HepG2 (cell line): ENCODE results near the gene GRIN3B. TPM values are rescaled to one million over a fixed set of nuclear protein-coding genes. Genes with fewer than 3 reads are reported as not detected.

Source experiments
- ATAC-seq: fragments of 200-7000 bp; cut with Tn5 transposase; 3 replicates; pipeline ENCODE4 v1.9.1; 2020; ENCODE audit warnings: mild to moderate bottlenecking, moderate library complexity
- BruUV-seq: library from RNA; stranded (reverse); fragments of 400-500 nt; replicated peaks from 2 replicates; lab custom pipeline; 2021; lab: Mats Ljungman, UMichigan
- CTCF ChIA-PET: fragments of 300-600 bp; formaldehyde crosslinking; extraction: SDS; loops from one replicate; lab custom pipeline; 2021; ENCODE audit warnings: low total read pairs, inconsistent platforms, low intra/inter-chr PET ratio; lab: Yijun Ruan, JAX
- POLR2A ChIA-PET: fragments of 350-600 bp; sonication (Branson Sonifier 250); formaldehyde crosslinking; loops from one replicate; lab custom pipeline; 2020; ENCODE audit warnings: antibody characterized with exemption, inconsistent platforms; lab: Yijun Ruan, JAX
- DNase-seq: peaks from one replicate; pipeline ENCODE4 v3.0.0-alpha.2; 2015; ENCODE audit warnings: low spot score
- FAIRE-seq: peaks from 3 replicates; lab custom pipeline; 2011; peaks lifted over from hg19 to GRCh38; lab: Jason Lieb, UNC
- H2AFZ ChIP-seq: one replicate; pipeline ENCODE4 v1.6.1; 2011; ENCODE audit warnings: low read length, inconsistent platforms
- H3K27ac ChIP-seq: fragments of 300-600 bp; 3 replicates; pipeline ENCODE4 v1.8.0; 2011; ENCODE audit warnings: mixed run types, mild to moderate bottlenecking, mixed read lengths, low read length, inconsistent platforms; ENCODE audit not compliant: insufficient read depth; ENCODE audit errors: extremely low read length
- H3K27me3 ChIP-seq, 2 experiments: fragments of 200-600 bp in 1 of 2; 2 replicates in 1 of 2; 3 replicates in 1 of 2; pipeline versions ENCODE4 v1.6.0 to v1.8.0; 2011; ENCODE audit warnings: low read length in 2 of 2, mild to moderate bottlenecking in 2 of 2, moderate library complexity in 2 of 2, inconsistent platforms in 1 of 2; ENCODE audit not compliant: insufficient read depth in 2 of 2, control insufficient read depth in 1 of 2
- H3K36me3 ChIP-seq, 2 experiments: fragments of 200-600 bp in 1 of 2; replicated peaks in 1 of 2; 2 replicates in 1 of 2; 3 replicates in 1 of 2; pipeline versions ENCODE4 v1.5.1 to v1.8.0; 2011; ENCODE audit warnings: low read length in 2 of 2, inconsistent platforms in 1 of 2; ENCODE audit not compliant: insufficient read depth in 2 of 2, control insufficient read depth in 1 of 2
- H3K4me1 ChIP-seq: 2 replicates; pipeline ENCODE4 v1.5.1; 2012; ENCODE audit warnings: low read length, inconsistent platforms; ENCODE audit not compliant: insufficient read depth
- H3K4me2 ChIP-seq: 2 replicates; pipeline ENCODE4 v1.6.0; 2011; ENCODE audit warnings: low read depth, low read length, inconsistent platforms
- H3K4me3 ChIP-seq, 3 experiments: fragments of 200-600 bp in 1 of 3; sonication (generic), shearing (Covaris generic) in 1 of 3; replicated peaks in 1 of 3; 2 replicates each; pipeline ENCODE4 v1.5.1; 2011 to 2016; ENCODE audit warnings: low read length in 3 of 3, inconsistent platforms in 2 of 3, low read depth in 2 of 3, mild to moderate bottlenecking in 2 of 3, control low read depth in 1 of 3, mixed read lengths in 1 of 3; ENCODE audit not compliant: insufficient read depth in 1 of 3
- H3K79me2 ChIP-seq: one replicate; pipeline ENCODE4 v1.6.1; 2011; ENCODE audit warnings: low read length, inconsistent platforms; ENCODE audit not compliant: insufficient read depth
- H3K9ac ChIP-seq: 2 replicates; pipeline ENCODE4 v1.6.0; 2011; ENCODE audit warnings: mild to moderate bottlenecking, low read depth, low read length, inconsistent platforms; ENCODE audit not compliant: insufficient read depth
- H3K9me3 ChIP-seq: 2 replicates; pipeline ENCODE4 v1.5.1; 2012; ENCODE audit warnings: mild to moderate bottlenecking, low read length
- H4K20me1 ChIP-seq: 2 replicates; pipeline ENCODE4 v1.6.0; 2011; ENCODE audit warnings: inconsistent platforms, mild to moderate bottlenecking, low read length, moderate library complexity; ENCODE audit not compliant: insufficient read depth
- ASH2L ChIP-seq: fragments of 300-600, 200-600 bp; sonication (generic); IDR thresholded peaks from 2 replicates; pipeline ENCODE4 v1.7.0; 2017; ENCODE audit warnings: low read depth, mild to moderate bottlenecking, moderate library complexity, mixed read lengths, low read length; ENCODE audit not compliant: insufficient read length
- GATAD2A ChIP-seq: IDR thresholded peaks from 2 replicates; pipeline ENCODE4 v1.6.1; 2016
- MEIS1 ChIP-seq: sonication (generic); formaldehyde crosslinking; IDR thresholded peaks from 2 replicates; pipeline ENCODE4 v1.9.0; 2021; ENCODE audit warnings: mild to moderate bottlenecking, missing genetic modification reagents, moderate library complexity, borderline replicate concordance
- MLLT10 ChIP-seq: sonication (generic); formaldehyde crosslinking; IDR thresholded peaks from 2 replicates; pipeline ENCODE4 v1.4.0; 2020; ENCODE audit warnings: missing genetic modification reagents
- NFE2L1 ChIP-seq: sonication (generic); formaldehyde crosslinking; IDR thresholded peaks from 2 replicates; pipeline ENCODE4 v1.4.0; 2020; ENCODE audit warnings: missing genetic modification reagents, mild to moderate bottlenecking, borderline replicate concordance
- NR2C2 ChIP-seq: sonication (generic); formaldehyde crosslinking; IDR thresholded peaks from 2 replicates; pipeline ENCODE4 v1.4.0; 2020; ENCODE audit warnings: missing genetic modification reagents, mild to moderate bottlenecking, moderate library complexity, borderline replicate concordance
- RXRB ChIP-seq: IDR thresholded peaks from 2 replicates; pipeline ENCODE4 v1.6.1; 2016; ENCODE audit warnings: borderline replicate concordance, missing genetic modification reagents, missing compliant biosample characterization
- SETDB1 ChIP-seq: sonication (generic); formaldehyde crosslinking; IDR thresholded peaks from 2 replicates; pipeline ENCODE4 v1.5.1; 2020; ENCODE audit warnings: missing genetic modification reagents, mild to moderate bottlenecking, borderline replicate concordance
- SMYD3 ChIP-seq: sonication (generic); formaldehyde crosslinking; IDR thresholded peaks from 2 replicates; pipeline ENCODE4 v1.8.1; 2023; ENCODE audit warnings: mild to moderate bottlenecking, missing genetic modification reagents
- U2AF1 ChIP-seq: fragments of 200-400 bp; formaldehyde crosslinking; optimal IDR thresholded peaks from 2 replicates; pipeline ENCODE3; 2017; ENCODE audit warnings: mild to moderate bottlenecking, low read depth, low read length
- ZNF263 ChIP-seq: sonication (generic); formaldehyde crosslinking; IDR thresholded peaks from 2 replicates; pipeline ENCODE4 v1.4.0; 2020; ENCODE audit warnings: missing genetic modification reagents
- ZNF292 ChIP-seq: sonication (generic); formaldehyde crosslinking; IDR thresholded peaks from 2 replicates; pipeline ENCODE4 v1.8.1; 2022; ENCODE audit warnings: mild to moderate bottlenecking, low read depth, missing genetic modification reagents, borderline replicate concordance
- ZNF431 ChIP-seq: sonication (generic); formaldehyde crosslinking; IDR thresholded peaks from 2 replicates; pipeline ENCODE4 v1.9.0; 2022; ENCODE audit warnings: missing genetic modification reagents, low read depth, mild to moderate bottlenecking, borderline replicate concordance
- ZSCAN12 ChIP-seq: sonication (generic); formaldehyde crosslinking; IDR thresholded peaks from 2 replicates; pipeline ENCODE4 v1.9.0; 2021; ENCODE audit warnings: mild to moderate bottlenecking, missing genetic modification reagents
- WGBS: methylation state at CpG from one replicate; pipeline ENCODE4 v1.1.6; 2017; ENCODE audit warnings: low lambda C conversion rate; 5-methylcytosine and 5-hydroxymethylcytosine counted together
- in situ Hi-C: cut with HindIII; loops from 2 replicates; pipeline ENCODE4 v1.10.0; 2017; ENCODE audit warnings: low pct_unique_long_range_greater_than_20kb; ENCODE audit not compliant: extremely low pct_ligation_motif_present
- intact Hi-C: fragments of 100-400 bp; cut with micrococcal nuclease; formaldehyde crosslinking; loops from one replicate; pipeline ENCODE4 v1.10.0; 2022; ENCODE audit not compliant: unreplicated experiment
- polyA plus RNA-seq, 8 experiments: library from polyadenylated mRNA; depleted of rRNA in 3 of 8; stranded (reverse) in 7 of 8; unstranded in 1 of 8; fragments of >200 nt; fragmentation: Illumina TruSeq in 4 of 8; extraction: Trizol in 4 of 8; gene quantifications; 2 replicates each; pipeline versions ENCODE4 v1.2.1 to v1.2.3, GENCODE V29; 2011 to 2016; ENCODE audit warnings: low read depth in 4 of 8, missing spikeins in 1 of 8, mixed read lengths in 1 of 8; ENCODE audit not compliant: insufficient read depth in 1 of 8
- total RNA-seq, 5 experiments: library from RNA; depleted of rRNA; stranded (reverse); fragments of >200 nt; fragmentation: Illumina TruSeq; extraction: Trizol; gene quantifications; 2 replicates each; pipeline ENCODE4 v1.2.3, GENCODE V29; 2016; ENCODE audit warnings: low read depth in 1 of 5
- TF ChIP-seq, protein P1 (sequence below): sonication (generic); formaldehyde crosslinking; IDR thresholded peaks from 2 replicates; pipeline ENCODE4 v1.8.0; 2022; ENCODE audit warnings: missing genetic modification reagents, mild to moderate bottlenecking, borderline replicate concordance
- TF ChIP-seq, protein P2 (sequence below): sonication (generic); formaldehyde crosslinking; IDR thresholded peaks from 2 replicates; pipeline ENCODE4 v1.4.0; 2020; ENCODE audit warnings: low read depth, missing genetic modification reagents

Gene GRIN3B
- total and polyA plus RNA-seq, 2 of the 13 experiments (the other 11 are each of a cell fraction or from before 2014, with no cell fraction given): 0.07 to 0.20 TPM

DNA sequence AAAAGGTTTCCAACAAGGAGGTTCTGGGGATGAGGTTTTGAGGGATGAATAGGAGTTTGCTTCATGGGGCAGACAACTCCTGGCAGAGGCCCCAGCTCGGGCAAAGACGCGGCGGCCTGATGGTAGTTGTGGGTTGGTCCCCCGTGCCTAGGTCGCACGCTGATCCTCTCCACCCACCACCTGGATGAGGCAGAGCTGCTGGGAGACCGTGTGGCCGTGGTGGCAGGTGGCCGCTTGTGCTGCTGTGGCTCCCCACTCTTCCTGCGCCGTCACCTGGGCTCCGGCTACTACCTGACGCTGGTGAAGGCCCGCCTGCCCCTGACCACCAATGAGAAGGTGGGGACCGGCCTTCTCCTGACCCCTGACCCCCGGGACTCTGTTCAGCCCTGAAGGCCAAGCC is 51.6 kb downstream of the GRIN3B start:
- no peaks in the 10 kb centered on the region for H3K9me3 ChIP-seq
- H2AFZ ChIP-seq: no peak overlapping the region
- FAIRE-seq (no peak), ATAC-seq (peak; percentile 51), DNase-seq (no peak)
- ChIA-PET POLR2A (interaction anchor here (0.6 to 1.9 kb wide), 12 partner anchors 9 to 133 kb away, joined by 3 to 9 read pairs (median 4); partner anchors contain the start of genes ABCA7 and ARHGAP45), CTCF (no interaction called here)
- H3K36me3 ChIP-seq: peaks cover 7 to 27% of the 10 kb centered on the region in 2 experiments; a peak in 4 of 5 replicates
- intact Hi-C loops (loop anchor here (10.0 kb wide), 1 partner anchor 53 kb away; the partner anchor contains the start of gene GPX4), in situ Hi-C loops (no loop called here)
- peak overlapping the region; percentile 75 for H3K27ac ChIP-seq
- no peaks in the 10 kb centered on the region for H3K79me2 ChIP-seq
- no peaks in the 10 kb centered on the region for H4K20me1 ChIP-seq
- H3K9ac ChIP-seq: peak overlapping the region; percentile 69
- 13% methylated on average over 3 of the region's 17 CpGs for WGBS
- H3K4me1 ChIP-seq: peaks cover 26% of the 10 kb centered on the region
- peak overlapping the region; percentile 85 for H3K4me2 ChIP-seq
- H3K27me3 ChIP-seq: no peaks in the 10 kb centered on the region
- H3K4me3 ChIP-seq: peak overlapping the region; percentile 62 to 75 (median 64); a peak in 5 of 6 replicates
- no TSS peak for BruUV-seq
- TF ChIP-seq NFE2L1 (no peak), SMYD3 (no peak), MEIS1 (CRISPR knock-in tag) (0 out of 2 replicates have a peak, but pooled peaks have one; percentile 12), ZNF431 (CRISPR knock-in tag) (0 out of 2 replicates have a peak, but pooled peaks have one; percentile 65), U2AF1 (no peak), SETDB1 (CRISPR knock-in tag) (no peak), ZSCAN12 (CRISPR knock-in tag) (no peak), ZNF263 (CRISPR knock-in tag) (peak; percentile 64; the same call in 1 of the 2 replicates), ASH2L (no peak), NR2C2 (CRISPR knock-in tag) (peak; percentile 25; the same call in 1 of the 2 replicates), GATAD2A (CRISPR knock-in tag) (0 out of 2 replicates have a peak, but pooled peaks have one; percentile 3), MLLT10 (CRISPR knock-in tag) (no peak), ZNF292 (no peak), RXRB (no peak)
- TF ChIP-seq, protein P1, sequence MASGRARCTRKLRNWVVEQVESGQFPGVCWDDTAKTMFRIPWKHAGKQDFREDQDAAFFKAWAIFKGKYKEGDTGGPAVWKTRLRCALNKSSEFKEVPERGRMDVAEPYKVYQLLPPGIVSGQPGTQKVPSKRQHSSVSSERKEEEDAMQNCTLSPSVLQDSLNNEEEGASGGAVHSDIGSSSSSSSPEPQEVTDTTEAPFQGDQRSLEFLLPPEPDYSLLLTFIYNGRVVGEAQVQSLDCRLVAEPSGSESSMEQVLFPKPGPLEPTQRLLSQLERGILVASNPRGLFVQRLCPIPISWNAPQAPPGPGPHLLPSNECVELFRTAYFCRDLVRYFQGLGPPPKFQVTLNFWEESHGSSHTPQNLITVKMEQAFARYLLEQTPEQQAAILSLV (CRISPR knock-in tag): no peak
- TF ChIP-seq, protein P2, sequence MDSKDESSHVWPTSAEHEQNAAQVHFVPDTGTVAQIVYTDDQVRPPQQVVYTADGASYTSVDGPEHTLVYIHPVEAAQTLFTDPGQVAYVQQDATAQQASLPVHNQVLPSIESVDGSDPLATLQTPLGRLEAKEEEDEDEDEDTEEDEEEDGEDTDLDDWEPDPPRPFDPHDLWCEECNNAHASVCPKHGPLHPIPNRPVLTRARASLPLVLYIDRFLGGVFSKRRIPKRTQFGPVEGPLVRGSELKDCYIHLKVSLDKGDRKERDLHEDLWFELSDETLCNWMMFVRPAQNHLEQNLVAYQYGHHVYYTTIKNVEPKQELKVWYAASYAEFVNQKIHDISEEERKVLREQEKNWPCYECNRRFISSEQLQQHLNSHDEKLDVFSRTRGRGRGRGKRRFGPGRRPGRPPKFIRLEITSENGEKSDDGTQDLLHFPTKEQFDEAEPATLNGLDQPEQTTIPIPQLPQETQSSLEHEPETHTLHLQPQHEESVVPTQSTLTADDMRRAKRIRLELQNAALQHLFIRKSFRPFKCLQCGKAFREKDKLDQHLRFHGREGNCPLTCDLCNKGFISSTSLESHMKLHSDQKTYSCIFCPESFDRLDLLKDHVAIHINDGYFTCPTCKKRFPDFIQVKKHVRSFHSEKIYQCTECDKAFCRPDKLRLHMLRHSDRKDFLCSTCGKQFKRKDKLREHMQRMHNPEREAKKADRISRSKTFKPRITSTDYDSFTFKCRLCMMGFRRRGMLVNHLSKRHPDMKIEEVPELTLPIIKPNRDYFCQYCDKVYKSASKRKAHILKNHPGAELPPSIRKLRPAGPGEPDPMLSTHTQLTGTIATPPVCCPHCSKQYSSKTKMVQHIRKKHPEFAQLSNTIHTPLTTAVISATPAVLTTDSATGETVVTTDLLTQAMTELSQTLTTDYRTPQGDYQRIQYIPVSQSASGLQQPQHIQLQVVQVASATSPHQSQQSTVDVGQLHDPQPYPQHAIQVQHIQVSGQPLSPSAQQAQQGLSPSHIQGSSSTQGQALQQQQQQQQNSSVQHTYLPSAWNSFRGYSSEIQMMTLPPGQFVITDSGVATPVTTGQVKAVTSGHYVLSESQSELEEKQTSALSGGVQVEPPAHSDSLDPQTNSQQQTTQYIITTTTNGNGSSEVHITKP (CRISPR knock-in tag): 0 out of 2 replicates have a peak, but pooled peaks have one; percentile 2
